Keratinocyte (primary cell): Measurements from ENCODE around the gene PIGA. TPM values are rescaled to one million over a fixed set of nuclear protein-coding genes. Genes with fewer than 3 reads are reported as not detected.

Experiments
- DNase-seq: peaks from one replicate; pipeline ENCODE4 v3.0.0-alpha.2; 2011; ENCODE audit warnings: low read depth, missing footprints, low spot score
- FAIRE-seq: peaks from 2 replicates; lab custom pipeline; 2011; peaks lifted over from hg19 to GRCh38; lab: Jason Lieb, UNC
- H2AFZ ChIP-seq: 2 replicates; pipeline ENCODE4 v1.6.0; 2012; ENCODE audit warnings: low read length, control low read depth, inconsistent platforms; ENCODE audit not compliant: control insufficient read depth
- H3K27ac ChIP-seq: 2 replicates; pipeline ENCODE4 v1.5.1; 2011; ENCODE audit warnings: low read length; ENCODE audit not compliant: control insufficient read depth, insufficient read depth
- H3K27me3 ChIP-seq: 3 replicates; pipeline ENCODE4 v1.6.0; 2011; ENCODE audit warnings: low read length; ENCODE audit not compliant: control insufficient read depth, insufficient read depth; ENCODE audit errors: extremely low read depth
- H3K36me3 ChIP-seq, 2 experiments: 2 replicates in 1 of 2; 3 replicates in 1 of 2; pipeline ENCODE4 v1.5.1; 2011; ENCODE audit warnings: low read length in 2 of 2, mild to moderate bottlenecking in 1 of 2; ENCODE audit not compliant: control insufficient read depth in 2 of 2, insufficient read depth in 2 of 2; ENCODE audit errors: extremely low read depth in 1 of 2
- H3K4me1 ChIP-seq: 3 replicates; pipeline ENCODE4 v1.5.1; 2011; ENCODE audit warnings: low read length; ENCODE audit not compliant: control insufficient read depth, insufficient read depth; ENCODE audit errors: extremely low read depth
- H3K4me2 ChIP-seq: 3 replicates; pipeline ENCODE4 v1.6.0; 2011; ENCODE audit warnings: low read depth, low read length; ENCODE audit not compliant: control insufficient read depth, insufficient read depth; ENCODE audit errors: extremely low read depth
- H3K4me3 ChIP-seq, 3 experiments: fragments of 200-600 bp in 1 of 3; sonication (generic) in 1 of 3; 2 replicates in 2 of 3; 3 replicates in 1 of 3; pipeline ENCODE4 v1.5.1; 2011 to 2016; ENCODE audit warnings: low read length in 3 of 3, mild to moderate bottlenecking in 3 of 3, control low read depth in 2 of 3, inconsistent platforms in 1 of 3, low read depth in 1 of 3, mixed read lengths in 1 of 3, mixed run types in 1 of 3, moderate library complexity in 1 of 3; ENCODE audit not compliant: control insufficient read depth in 2 of 3, insufficient read depth in 2 of 3; ENCODE audit errors: extremely low read depth in 1 of 3
- H3K79me2 ChIP-seq: 2 replicates; pipeline ENCODE4 v1.6.0; 2012; ENCODE audit warnings: low read length; ENCODE audit not compliant: control insufficient read depth, insufficient read depth
- H3K9ac ChIP-seq: 3 replicates; pipeline ENCODE4 v1.6.0; 2011; ENCODE audit warnings: low read length; ENCODE audit not compliant: control insufficient read depth, insufficient read depth; ENCODE audit errors: extremely low read depth
- H3K9me1 ChIP-seq: 3 replicates; pipeline ENCODE4 v1.6.0; 2011; ENCODE audit warnings: low read length; ENCODE audit not compliant: control insufficient read depth, insufficient read depth; ENCODE audit errors: extremely low read depth
- H3K9me3 ChIP-seq: 2 replicates; pipeline ENCODE4 v1.5.1; 2012; ENCODE audit warnings: low read depth, low read length; ENCODE audit not compliant: control insufficient read depth
- H4K20me1 ChIP-seq: 3 replicates; pipeline ENCODE4 v1.6.0; 2011; ENCODE audit warnings: low read length; ENCODE audit not compliant: control insufficient read depth, insufficient read depth; ENCODE audit errors: extremely low read depth
- EZH2 ChIP-seq: IDR thresholded peaks from one replicate; pipeline ENCODE4 v1.6.1; 2012; ENCODE audit warnings: inconsistent platforms, mild to moderate bottlenecking, low read length, moderate library complexity
- dilution Hi-C: fragments of 300-500 bp; cut with MboI; formaldehyde crosslinking; loops from one replicate; pipeline ENCODE4 v1.7.0; 2020; ENCODE audit warnings: low sequenced_read_pairs; ENCODE audit not compliant: extremely low pct_ligation_motif_present
- polyA plus RNA-seq, 5 experiments: library from polyadenylated mRNA; depleted of rRNA in 3 of 5; stranded (reverse) in 3 of 5; stranded (forward) in 1 of 5; unstranded in 1 of 5; fragments of >200 nt; gene quantifications; 1 replicate in 1 of 5; 2 replicates in 3 of 5; 3 replicates in 1 of 5; pipeline versions ENCODE4 v1.2.1 to v1.2.3, GENCODE V29; 2011 to 2012; ENCODE audit warnings: missing spikeins in 2 of 5, low read depth in 1 of 5, low replicate concordance in 1 of 5
- TF ChIP-seq, protein P1 (sequence below), 3 experiments: IDR thresholded peaks in 1 of 3; conservative IDR thresholded peaks in 1 of 3; optimal IDR thresholded peaks in 1 of 3; 2 replicates in 2 of 3; 3 replicates in 1 of 3; pipeline versions ENCODE3 to v1.5.1; 2011; ENCODE audit warnings: low read length in 3 of 3, mild to moderate bottlenecking in 3 of 3, moderate library complexity in 2 of 3, control low read depth in 1 of 3, inconsistent platforms in 1 of 3; ENCODE audit not compliant: insufficient read depth in 2 of 3; ENCODE audit errors: extremely low read depth in 1 of 3

PIGA gene
- polyA plus RNA-seq, 1 donor (not counting 4 experiments of a cell fraction or from before 2014, with no cell fraction given): 17.0 TPM

DNA sequence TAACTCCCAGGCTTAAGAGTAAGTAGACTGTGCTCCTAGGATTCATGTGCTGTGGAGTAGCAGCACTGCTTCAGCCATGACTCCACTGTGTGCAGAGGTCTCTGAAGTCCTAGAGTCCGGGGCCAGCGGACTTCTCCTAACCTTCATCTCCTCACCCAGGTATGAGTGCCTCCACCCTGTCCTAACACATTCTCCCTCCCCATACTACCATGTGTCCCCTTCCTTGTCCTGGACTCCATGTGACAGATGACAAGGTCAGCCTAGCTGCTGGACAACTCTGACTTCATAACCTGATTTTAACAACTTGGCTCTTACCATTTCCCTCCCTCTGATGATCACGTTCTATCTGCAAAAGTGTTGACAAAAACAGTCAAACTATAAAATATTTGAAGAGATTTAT lies 36.5 kb downstream of the PIGA start:
- Histone ChIP-seq H3K36me3 (no peaks in the 10 kb centered on the region), H2AFZ (no peak overlapping the region), H3K27ac (no peak overlapping the region), H3K4me2 (no peak overlapping the region), H3K4me3 (no peak overlapping the region), H3K9ac (no peak overlapping the region), H3K9me3 (no peaks in the 10 kb centered on the region), H3K27me3 (no peaks in the 10 kb centered on the region), H4K20me1 (no peaks in the 10 kb centered on the region), H3K4me1 (no peaks in the 10 kb centered on the region), H3K79me2 (no peaks in the 10 kb centered on the region), H3K9me1 (no peaks in the 10 kb centered on the region)
- dilution Hi-C loops: no loop called here
- FAIRE-seq (no peak), DNase-seq (no peak)
- no peak for TF ChIP-seq EZH2
- TF ChIP-seq, protein P1, sequence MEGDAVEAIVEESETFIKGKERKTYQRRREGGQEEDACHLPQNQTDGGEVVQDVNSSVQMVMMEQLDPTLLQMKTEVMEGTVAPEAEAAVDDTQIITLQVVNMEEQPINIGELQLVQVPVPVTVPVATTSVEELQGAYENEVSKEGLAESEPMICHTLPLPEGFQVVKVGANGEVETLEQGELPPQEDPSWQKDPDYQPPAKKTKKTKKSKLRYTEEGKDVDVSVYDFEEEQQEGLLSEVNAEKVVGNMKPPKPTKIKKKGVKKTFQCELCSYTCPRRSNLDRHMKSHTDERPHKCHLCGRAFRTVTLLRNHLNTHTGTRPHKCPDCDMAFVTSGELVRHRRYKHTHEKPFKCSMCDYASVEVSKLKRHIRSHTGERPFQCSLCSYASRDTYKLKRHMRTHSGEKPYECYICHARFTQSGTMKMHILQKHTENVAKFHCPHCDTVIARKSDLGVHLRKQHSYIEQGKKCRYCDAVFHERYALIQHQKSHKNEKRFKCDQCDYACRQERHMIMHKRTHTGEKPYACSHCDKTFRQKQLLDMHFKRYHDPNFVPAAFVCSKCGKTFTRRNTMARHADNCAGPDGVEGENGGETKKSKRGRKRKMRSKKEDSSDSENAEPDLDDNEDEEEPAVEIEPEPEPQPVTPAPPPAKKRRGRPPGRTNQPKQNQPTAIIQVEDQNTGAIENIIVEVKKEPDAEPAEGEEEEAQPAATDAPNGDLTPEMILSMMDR (optimal IDR thresholded peaks at IDR 0.05 in 1 of 3, IDR thresholded peaks at IDR 0.05 in 1 of 3, conservative IDR thresholded peaks at IDR 0.05 in 1 of 3; ENCODE audit: extremely low read depth in 1 of 3, insufficient read depth in 2 of 3, low read length in 3 of 3): no peak

DNA sequence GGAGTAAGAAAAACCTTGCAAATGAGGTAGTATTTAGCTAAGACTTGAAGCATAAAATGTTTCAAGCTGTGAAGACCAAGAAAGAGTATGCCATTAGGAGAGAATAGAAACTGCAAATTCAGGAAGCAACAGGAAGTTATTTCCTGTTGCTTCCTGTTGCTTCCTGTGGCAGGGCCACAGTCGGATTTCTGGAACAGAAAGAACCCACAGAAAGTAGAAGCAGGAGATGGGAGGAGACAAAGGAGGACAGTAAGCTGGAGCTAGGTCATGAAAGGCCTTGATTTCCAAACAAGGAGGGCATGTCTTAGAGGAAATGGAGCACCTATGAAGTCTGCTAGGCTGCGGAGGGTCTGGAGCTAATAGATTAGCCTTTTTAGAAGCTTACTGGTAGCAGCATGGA lies 37.1 kb downstream of the PIGA start:
- no peak for DNase-seq
- Histone ChIP-seq H3K9me3 (no peaks in the 10 kb centered on the region), H4K20me1 (no peaks in the 10 kb centered on the region), H3K27ac (no peak overlapping the region), H3K4me1 (no peaks in the 10 kb centered on the region), H3K27me3 (no peaks in the 10 kb centered on the region), H3K4me3 (no peak overlapping the region), H3K79me2 (no peaks in the 10 kb centered on the region), H3K9ac (no peak overlapping the region), H2AFZ (no peak overlapping the region), H3K9me1 (no peaks in the 10 kb centered on the region), H3K4me2 (no peak overlapping the region), H3K36me3 (no peaks in the 10 kb centered on the region)
- TF ChIP-seq, protein P1 (optimal IDR thresholded peaks at IDR 0.05 in 1 of 3, IDR thresholded peaks at IDR 0.05 in 1 of 3, conservative IDR thresholded peaks at IDR 0.05 in 1 of 3; ENCODE audit: extremely low read depth in 1 of 3, insufficient read depth in 2 of 3, low read length in 3 of 3): no peak
- TF ChIP-seq EZH2: no peak
- no peak for FAIRE-seq
- dilution Hi-C loops: no loop called here
